ENCODE measurements around the gene GIPC1.
"Not testable (repeated sequence)": the region's sequence is repeated elsewhere in the genome, so short reads cannot be mapped to it uniquely, and the experiment has no call there.

GIPC1 gene

DNA sequence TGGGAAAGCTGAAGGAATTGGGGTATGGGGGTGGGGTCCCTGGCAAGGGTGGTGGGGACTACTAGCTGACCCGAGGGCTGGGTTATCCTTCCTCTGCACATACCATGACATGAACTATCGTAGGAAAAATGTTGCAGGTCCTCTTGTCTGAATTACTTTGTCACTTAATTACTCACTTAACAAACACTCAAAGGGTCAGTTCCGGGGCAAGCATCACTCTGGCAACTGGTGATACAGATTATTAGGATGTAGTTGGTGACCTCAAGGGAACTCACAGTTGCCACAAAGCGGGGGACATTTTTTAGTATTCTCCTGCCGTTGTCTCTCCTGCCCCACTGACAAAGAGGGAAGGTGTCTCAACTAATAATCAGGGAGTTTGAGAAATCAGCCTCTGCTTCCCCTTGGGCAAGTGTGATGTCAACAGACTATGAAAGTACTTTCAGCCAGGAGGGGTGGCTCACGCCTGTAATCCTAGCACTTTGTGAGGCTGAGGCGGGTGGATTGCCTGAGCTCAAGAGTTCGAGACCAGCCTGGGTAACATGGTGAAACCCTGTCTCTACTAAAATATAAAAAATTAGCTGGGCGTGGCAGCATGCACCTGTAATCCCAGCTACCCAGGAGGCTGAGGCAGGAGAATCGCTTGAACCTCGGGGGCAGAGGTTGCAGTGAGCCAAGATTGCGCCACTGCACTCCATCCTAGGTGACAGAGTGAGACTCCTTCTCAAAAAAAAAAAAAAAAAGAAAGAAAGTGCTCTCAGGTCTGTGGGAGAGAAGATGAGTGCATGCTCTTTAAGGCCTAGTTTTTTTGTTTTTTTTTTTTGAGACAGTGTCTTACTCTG is 12.0 kb upstream of the GIPC1 start:
- Histone ChIP-seq H2AFZ (ENCODE audit: low read depth) (no peak overlapping the region), H3K79me2 (ENCODE audit: insufficient read depth, low read depth) (no peaks in the 10 kb centered on the region), H3K4me3 (IDR thresholded peaks at IDR 0.05; ENCODE audit: insufficient read depth, low read depth, low read length) (no peak overlapping the region), H3K4me1 (ENCODE audit: low read depth, poor library complexity, severe bottlenecking) (peaks cover 24% of the 10 kb centered on the region), H3K9ac (no peak overlapping the region), H3K27me3 (ENCODE audit: insufficient read depth, low read depth) (no peaks in the 10 kb centered on the region), H4K20me1 (ENCODE audit: insufficient read depth) (no peaks in the 10 kb centered on the region), H3K36me3 (ENCODE audit: insufficient read depth) (no peaks in the 10 kb centered on the region), H3K4me2 (no peak overlapping the region), H3K27ac (no peak overlapping the region)
- TF ChIP-seq, protein P1, sequence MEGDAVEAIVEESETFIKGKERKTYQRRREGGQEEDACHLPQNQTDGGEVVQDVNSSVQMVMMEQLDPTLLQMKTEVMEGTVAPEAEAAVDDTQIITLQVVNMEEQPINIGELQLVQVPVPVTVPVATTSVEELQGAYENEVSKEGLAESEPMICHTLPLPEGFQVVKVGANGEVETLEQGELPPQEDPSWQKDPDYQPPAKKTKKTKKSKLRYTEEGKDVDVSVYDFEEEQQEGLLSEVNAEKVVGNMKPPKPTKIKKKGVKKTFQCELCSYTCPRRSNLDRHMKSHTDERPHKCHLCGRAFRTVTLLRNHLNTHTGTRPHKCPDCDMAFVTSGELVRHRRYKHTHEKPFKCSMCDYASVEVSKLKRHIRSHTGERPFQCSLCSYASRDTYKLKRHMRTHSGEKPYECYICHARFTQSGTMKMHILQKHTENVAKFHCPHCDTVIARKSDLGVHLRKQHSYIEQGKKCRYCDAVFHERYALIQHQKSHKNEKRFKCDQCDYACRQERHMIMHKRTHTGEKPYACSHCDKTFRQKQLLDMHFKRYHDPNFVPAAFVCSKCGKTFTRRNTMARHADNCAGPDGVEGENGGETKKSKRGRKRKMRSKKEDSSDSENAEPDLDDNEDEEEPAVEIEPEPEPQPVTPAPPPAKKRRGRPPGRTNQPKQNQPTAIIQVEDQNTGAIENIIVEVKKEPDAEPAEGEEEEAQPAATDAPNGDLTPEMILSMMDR (conservative IDR thresholded peaks at IDR 0.05; ENCODE audit: low read depth, low read length): no peak

GRCh38 chr19:14505488-14506239 is 9.7 kb upstream of the GIPC1 start:
- H2AFZ ChIP-seq (ENCODE audit: low read depth): no peak overlapping the region
- peaks cover 24% of the 10 kb centered on the region for H3K4me1 ChIP-seq (ENCODE audit: low read depth, poor library complexity, severe bottlenecking)
- no peaks in the 10 kb centered on the region for H3K79me2 ChIP-seq (ENCODE audit: insufficient read depth, low read depth)
- H3K27ac ChIP-seq: no peak overlapping the region
- H3K4me2 ChIP-seq: no peak overlapping the region
- H3K9ac ChIP-seq: no peak overlapping the region
- H3K36me3 ChIP-seq (ENCODE audit: insufficient read depth): no peaks in the 10 kb centered on the region
- H3K4me3 ChIP-seq (IDR thresholded peaks at IDR 0.05; ENCODE audit: insufficient read depth, low read depth, low read length): no peak overlapping the region
- TF ChIP-seq, protein P1 (conservative IDR thresholded peaks at IDR 0.05; ENCODE audit: low read depth, low read length): peak; percentile 52
- no peaks in the 10 kb centered on the region for H4K20me1 ChIP-seq (ENCODE audit: insufficient read depth)
- H3K27me3 ChIP-seq (ENCODE audit: insufficient read depth, low read depth): no peaks in the 10 kb centered on the region

DNA sequence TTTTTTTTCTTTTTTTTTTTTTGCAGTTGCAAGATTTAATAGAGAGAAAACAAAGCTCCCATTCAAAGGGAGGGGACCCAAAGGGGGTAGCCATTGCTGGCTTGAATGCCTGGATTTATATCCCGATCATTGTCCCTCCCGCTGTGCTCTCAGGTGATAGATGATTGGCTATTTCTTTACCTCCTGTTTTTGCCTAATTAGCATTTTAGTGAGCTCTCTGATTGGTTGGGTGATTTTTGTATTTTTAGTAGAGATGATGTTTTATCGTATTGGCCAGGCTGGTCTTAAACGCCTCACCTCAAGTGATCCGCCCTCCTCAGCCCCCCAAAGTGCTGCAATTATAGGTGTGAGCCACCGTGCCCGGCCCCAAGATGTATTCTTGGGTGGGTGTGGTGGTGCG is 8.6 kb upstream of the GIPC1 start:
- not testable (repeated sequence) for H3K4me3 ChIP-seq (IDR thresholded peaks at IDR 0.05; ENCODE audit: insufficient read depth, low read depth, low read length); H3K27ac ChIP-seq; H4K20me1 ChIP-seq (ENCODE audit: insufficient read depth); H3K36me3 ChIP-seq (ENCODE audit: insufficient read depth); H3K9ac ChIP-seq; H3K79me2 ChIP-seq (ENCODE audit: insufficient read depth, low read depth); H2AFZ ChIP-seq (ENCODE audit: low read depth); H3K27me3 ChIP-seq (ENCODE audit: insufficient read depth, low read depth); H3K4me2 ChIP-seq
- H3K4me1 ChIP-seq (ENCODE audit: low read depth, poor library complexity, severe bottlenecking): peaks cover 24% of the 10 kb centered on the region

- peaks cover 21% of the 10 kb centered on the region for H3K4me1 ChIP-seq (ENCODE audit: low read depth, poor library complexity, severe bottlenecking)
- no peak overlapping the region for H2AFZ ChIP-seq (ENCODE audit: low read depth)
- no peaks in the 10 kb centered on the region for H3K79me2 ChIP-seq (ENCODE audit: insufficient read depth, low read depth)
- TF ChIP-seq, protein P1 (conservative IDR thresholded peaks at IDR 0.05; ENCODE audit: low read depth, low read length): no peak
- no peaks in the 10 kb centered on the region for H4K20me1 ChIP-seq (ENCODE audit: insufficient read depth)
- H3K27ac ChIP-seq: no peak overlapping the region
- no peak overlapping the region for H3K4me3 ChIP-seq (IDR thresholded peaks at IDR 0.05; ENCODE audit: insufficient read depth, low read depth, low read length)
- H3K9ac ChIP-seq: no peak overlapping the region
- H3K4me2 ChIP-seq: no peak overlapping the region
- H3K27me3 ChIP-seq (ENCODE audit: insufficient read depth, low read depth): no peaks in the 10 kb centered on the region
- H3K36me3 ChIP-seq (ENCODE audit: insufficient read depth): no peaks in the 10 kb centered on the region
Observed at GRCh38 chr19:14503285-14503684, 7.4 kb upstream of the GIPC1 start.
